Measurements from ENCODE around the gene SKOR2.

SKOR2 gene

DNA sequence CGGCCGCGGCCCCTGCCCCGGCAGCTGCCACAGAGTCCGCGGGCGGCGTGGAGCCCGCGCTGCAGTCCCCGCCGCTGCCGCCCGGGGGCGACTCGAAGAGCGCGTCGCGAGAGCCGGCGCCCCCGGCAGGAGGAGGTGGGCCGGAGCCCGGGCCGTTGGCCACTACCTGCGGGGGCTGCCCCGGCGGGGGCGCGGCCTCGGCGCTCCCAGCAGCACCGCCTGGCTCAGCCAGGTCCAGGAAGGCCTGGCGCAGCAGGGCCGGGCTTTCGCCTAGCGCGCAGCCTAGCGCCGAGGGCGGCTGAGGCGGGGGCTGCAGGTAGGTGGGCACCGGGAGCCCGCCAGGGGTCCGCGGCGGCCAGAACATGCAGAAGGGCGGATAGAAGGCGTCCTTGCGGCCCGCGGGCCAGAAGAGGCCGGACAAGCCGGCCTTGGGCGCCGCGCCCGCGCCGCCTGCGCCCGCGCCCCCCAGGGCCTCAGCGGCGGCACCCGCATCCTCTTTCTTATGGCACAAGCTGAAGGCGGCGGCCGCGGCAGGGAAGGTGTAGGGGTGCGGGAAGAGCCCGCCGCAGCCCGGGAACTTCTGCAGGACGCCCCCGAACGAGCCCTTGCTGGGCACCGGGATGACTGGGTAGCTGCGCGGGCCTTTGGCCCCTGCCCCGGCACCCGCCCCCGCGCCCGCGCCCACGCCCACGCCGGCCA is 3.9 kb downstream of the SKOR2 start:
- Histone ChIP-seq H3K4me1 (ENCODE audit: control insufficient read depth in 2 of 2, insufficient read depth in 2 of 2, low read length in 2 of 2) (no peaks in the 10 kb centered on the region), H3K36me3 (ENCODE audit: control insufficient read depth in 2 of 2, insufficient read depth in 2 of 2, low read length in 2 of 2) (no peaks in the 10 kb centered on the region), H3K9me3 (ENCODE audit: control insufficient read depth in 2 of 2, low read length in 2 of 2) (no peaks in the 10 kb centered on the region), H3K27ac (ENCODE audit: low read depth in 2 of 2, low read length in 2 of 2) (no peak overlapping the region), H3K9ac (ENCODE audit: low read depth in 1 of 2, low read length in 2 of 2) (no peak overlapping the region), H3K27me3 (ENCODE audit: control insufficient read depth in 2 of 2, insufficient read depth in 2 of 2, low read length in 2 of 2) (peaks cover 34 to 35% of the 10 kb centered on the region in 2 donors), H3K4me3 (ENCODE audit: low read length in 2 of 2) (no peak overlapping the region)

DNA sequence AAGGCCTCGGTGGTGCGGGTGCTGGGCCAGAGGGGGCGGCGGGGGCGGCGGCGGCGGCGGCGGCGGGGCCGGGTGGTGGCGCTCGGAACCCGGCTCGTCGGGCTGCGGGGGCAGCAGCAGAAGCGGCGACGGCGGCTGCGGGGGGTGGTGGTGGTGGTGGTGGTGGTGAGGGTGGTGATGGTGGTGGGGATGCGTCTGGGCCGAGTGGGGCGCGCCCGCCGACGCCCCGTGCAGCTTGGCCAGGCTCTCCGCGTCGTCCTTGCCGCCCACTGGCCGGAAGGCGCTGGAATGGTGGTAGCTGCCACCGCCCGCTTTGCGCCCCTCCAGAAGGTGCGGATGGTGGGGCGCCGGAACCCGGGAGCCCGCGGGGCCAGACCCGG is 4.4 kb downstream of the SKOR2 start:
- no peak overlapping the region for H3K4me3 ChIP-seq (ENCODE audit: low read length in 2 of 2)

DNA sequence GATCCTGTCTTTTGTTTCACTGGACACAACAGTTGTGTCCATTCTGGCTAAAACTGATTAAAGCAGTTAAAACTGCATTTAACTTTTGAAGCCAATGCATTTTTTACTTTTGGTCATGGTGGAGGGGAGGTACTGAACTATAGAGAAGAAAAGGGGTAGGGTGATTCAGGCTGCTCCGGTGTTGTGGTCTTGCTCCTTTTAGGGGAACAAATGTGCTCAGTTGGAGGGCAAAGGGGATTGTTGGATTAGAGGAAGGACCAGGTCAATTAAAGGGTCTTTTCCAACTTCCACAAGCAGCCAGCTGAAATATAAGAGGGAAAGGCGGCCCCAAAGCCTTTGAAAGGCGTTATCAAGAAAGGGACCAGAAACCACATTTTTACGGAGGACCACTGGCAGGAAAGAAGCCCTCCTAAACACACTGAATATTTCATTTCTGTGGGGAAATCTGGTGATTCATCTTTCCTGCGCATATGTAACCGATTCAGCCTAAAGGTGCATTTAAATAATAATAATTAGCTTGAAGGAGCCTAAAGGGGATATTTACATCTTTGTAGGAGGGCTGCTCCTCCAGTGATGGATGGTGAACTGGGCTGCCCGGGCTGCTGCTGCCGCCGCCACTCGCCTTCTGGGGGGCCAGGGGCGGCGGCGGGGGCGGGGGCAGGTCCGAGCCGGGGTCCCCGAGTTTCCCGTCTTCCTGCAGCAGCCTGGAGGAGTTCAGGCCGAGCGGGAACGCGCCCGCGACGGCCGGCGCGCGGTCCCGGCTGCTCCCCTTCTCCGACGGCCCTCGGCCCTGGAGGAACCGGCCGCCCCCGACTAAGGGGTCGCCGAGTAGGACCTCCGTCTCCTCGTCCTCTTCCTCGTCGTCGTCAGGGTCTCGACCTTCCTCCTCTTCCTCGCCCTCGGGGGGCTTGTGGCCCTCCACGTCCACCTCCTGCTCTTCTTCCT is 5.2 kb downstream of the SKOR2 start:
- no peak overlapping the region for H3K4me3 ChIP-seq (ENCODE audit: low read length in 2 of 2)
- H3K36me3 ChIP-seq (ENCODE audit: control insufficient read depth in 2 of 2, insufficient read depth in 2 of 2, low read length in 2 of 2), result no peaks in the 10 kb centered on the region
- H3K27ac ChIP-seq (ENCODE audit: low read depth in 2 of 2, low read length in 2 of 2), result no peak overlapping the region
- peaks cover 22 to 26% of the 10 kb centered on the region in 2 donors for H3K27me3 ChIP-seq (ENCODE audit: control insufficient read depth in 2 of 2, insufficient read depth in 2 of 2, low read length in 2 of 2)
- H3K4me1 ChIP-seq (ENCODE audit: control insufficient read depth in 2 of 2, insufficient read depth in 2 of 2, low read length in 2 of 2), result no peaks in the 10 kb centered on the region
- no peaks in the 10 kb centered on the region for H3K9me3 ChIP-seq (ENCODE audit: control insufficient read depth in 2 of 2, low read length in 2 of 2)
- no peak overlapping the region for H3K9ac ChIP-seq (ENCODE audit: low read depth in 1 of 2, low read length in 2 of 2)

More for the DNA sequence above, 4.4 kb downstream of the SKOR2 start:
- H3K36me3 ChIP-seq (ENCODE audit: control insufficient read depth in 2 of 2, insufficient read depth in 2 of 2, low read length in 2 of 2), result no peaks in the 10 kb centered on the region
- H3K27ac ChIP-seq (ENCODE audit: low read depth in 2 of 2, low read length in 2 of 2), result no peak overlapping the region
- no peaks in the 10 kb centered on the region for H3K4me1 ChIP-seq (ENCODE audit: control insufficient read depth in 2 of 2, insufficient read depth in 2 of 2, low read length in 2 of 2)
- H3K9ac ChIP-seq (ENCODE audit: low read depth in 1 of 2, low read length in 2 of 2), result no peak overlapping the region
- H3K9me3 ChIP-seq (ENCODE audit: control insufficient read depth in 2 of 2, low read length in 2 of 2), result no peaks in the 10 kb centered on the region
- H3K27me3 ChIP-seq (ENCODE audit: control insufficient read depth in 2 of 2, insufficient read depth in 2 of 2, low read length in 2 of 2), result peaks cover 29 to 31% of the 10 kb centered on the region in 2 donors

DNA sequence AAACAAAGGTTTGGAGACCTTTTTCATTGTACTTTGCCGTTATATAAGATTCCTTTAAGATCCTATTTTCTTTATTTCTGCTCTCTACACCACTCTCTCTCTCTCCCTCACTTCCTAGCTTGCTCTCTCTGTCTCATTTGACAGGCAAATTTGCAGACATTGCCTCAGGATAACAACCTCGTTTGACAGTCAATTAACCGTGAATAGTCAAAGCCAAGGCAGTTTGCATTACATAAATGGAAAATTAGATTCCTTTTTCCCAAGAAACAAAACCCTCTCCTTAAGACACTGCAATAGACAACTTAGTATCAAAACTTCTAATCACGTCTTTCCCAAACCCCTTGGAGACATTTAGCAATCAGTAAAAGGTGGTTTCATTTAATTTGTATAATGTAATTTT is 7.4 kb downstream of the SKOR2 start:
- Histone ChIP-seq H3K4me1 (ENCODE audit: control insufficient read depth in 2 of 2, insufficient read depth in 2 of 2, low read length in 2 of 2) (no peaks in the 10 kb centered on the region), H3K4me3 (ENCODE audit: low read length in 2 of 2) (no peak overlapping the region), H3K27ac (ENCODE audit: low read depth in 2 of 2, low read length in 2 of 2) (no peak overlapping the region), H3K36me3 (ENCODE audit: control insufficient read depth in 2 of 2, insufficient read depth in 2 of 2, low read length in 2 of 2) (no peaks in the 10 kb centered on the region), H3K9ac (ENCODE audit: low read depth in 1 of 2, low read length in 2 of 2) (no peak overlapping the region), H3K9me3 (ENCODE audit: control insufficient read depth in 2 of 2, low read length in 2 of 2) (no peaks in the 10 kb centered on the region), H3K27me3 (ENCODE audit: control insufficient read depth in 2 of 2, insufficient read depth in 2 of 2, low read length in 2 of 2) (peaks cover 11 to 12% of the 10 kb centered on the region in 2 donors)

DNA sequence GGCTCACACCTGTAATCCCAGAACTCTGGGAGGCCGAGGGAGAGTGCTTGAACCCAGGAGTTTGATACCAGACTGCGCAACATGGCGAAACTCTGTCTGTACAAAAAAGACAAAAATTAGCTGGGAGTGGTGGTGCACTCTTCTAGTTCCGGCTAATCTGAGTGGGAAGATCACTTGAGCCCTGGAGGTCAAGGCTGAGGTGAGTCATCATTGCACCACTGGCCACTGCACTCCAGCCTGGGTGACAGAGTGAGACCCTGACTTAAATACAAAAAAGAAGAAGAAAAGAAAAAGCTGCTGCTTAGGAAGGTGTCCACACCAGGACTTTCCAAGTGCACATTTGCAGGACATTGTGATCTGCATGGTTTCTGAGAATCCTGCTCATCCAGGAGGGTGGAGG is 16.4 kb downstream of the SKOR2 start:
- Histone ChIP-seq H3K27me3 (ENCODE audit: control insufficient read depth in 2 of 2, insufficient read depth in 2 of 2, low read length in 2 of 2) (peaks cover 0 to 11% of the 10 kb centered on the region in 2 donors), H3K9ac (ENCODE audit: low read depth in 1 of 2, low read length in 2 of 2) (no peak overlapping the region), H3K4me1 (ENCODE audit: control insufficient read depth in 2 of 2, insufficient read depth in 2 of 2, low read length in 2 of 2) (no peaks in the 10 kb centered on the region), H3K9me3 (ENCODE audit: control insufficient read depth in 2 of 2, low read length in 2 of 2) (no peaks in the 10 kb centered on the region), H3K27ac (ENCODE audit: low read depth in 2 of 2, low read length in 2 of 2) (no peak overlapping the region), H3K4me3 (ENCODE audit: low read length in 2 of 2) (no peak overlapping the region), H3K36me3 (ENCODE audit: control insufficient read depth in 2 of 2, insufficient read depth in 2 of 2, low read length in 2 of 2) (no peaks in the 10 kb centered on the region)

GRCh38 chr18:47226660-47227059 is 24.8 kb downstream of the SKOR2 start:
- Histone ChIP-seq H3K4me3 (ENCODE audit: low read length in 2 of 2) (no peak overlapping the region), H3K36me3 (ENCODE audit: control insufficient read depth in 2 of 2, insufficient read depth in 2 of 2, low read length in 2 of 2) (no peaks in the 10 kb centered on the region), H3K9me3 (ENCODE audit: control insufficient read depth in 2 of 2, low read length in 2 of 2) (no peaks in the 10 kb centered on the region), H3K27ac (ENCODE audit: low read depth in 2 of 2, low read length in 2 of 2) (no peak overlapping the region), H3K27me3 (ENCODE audit: control insufficient read depth in 2 of 2, insufficient read depth in 2 of 2, low read length in 2 of 2) (peaks cover 5 to 8% of the 10 kb centered on the region in 2 donors), H3K9ac (ENCODE audit: low read depth in 1 of 2, low read length in 2 of 2) (no peak overlapping the region), H3K4me1 (ENCODE audit: control insufficient read depth in 2 of 2, insufficient read depth in 2 of 2, low read length in 2 of 2) (no peaks in the 10 kb centered on the region)

DNA sequence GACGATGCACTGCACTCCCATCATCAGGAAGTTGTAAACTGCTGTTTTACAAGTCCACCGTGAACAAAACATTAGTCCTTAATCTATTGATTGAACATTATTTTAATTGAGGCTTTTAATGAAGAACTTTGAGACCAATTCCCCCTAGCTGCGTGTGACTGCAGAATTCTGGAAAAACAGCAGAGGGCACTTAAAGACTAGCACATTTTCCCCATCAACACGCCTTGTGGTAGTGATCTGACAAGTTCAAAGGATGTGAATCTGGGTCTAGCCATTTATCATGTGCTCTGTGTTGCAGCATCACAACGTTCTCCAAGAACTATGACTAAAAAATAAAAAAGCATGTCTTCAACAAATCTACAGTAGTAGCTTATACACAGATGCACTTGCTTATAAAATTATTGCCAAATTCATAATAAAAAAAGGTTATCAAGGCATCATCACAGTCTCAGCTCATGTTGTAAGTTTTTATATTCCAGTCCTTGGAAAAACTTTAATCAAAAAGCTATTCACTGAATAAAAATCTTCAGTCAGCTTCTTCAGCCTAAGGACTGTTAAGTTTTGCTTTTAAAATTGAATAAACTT is 35.8 kb downstream of the SKOR2 start:
- no peak overlapping the region for H3K9ac ChIP-seq (ENCODE audit: low read depth in 1 of 2, low read length in 2 of 2)
- H3K27ac ChIP-seq (ENCODE audit: low read depth in 2 of 2, low read length in 2 of 2), result no peak overlapping the region
- no peaks in the 10 kb centered on the region for H3K4me1 ChIP-seq (ENCODE audit: control insufficient read depth in 2 of 2, insufficient read depth in 2 of 2, low read length in 2 of 2)
- H3K36me3 ChIP-seq (ENCODE audit: control insufficient read depth in 2 of 2, insufficient read depth in 2 of 2, low read length in 2 of 2), result no peaks in the 10 kb centered on the region
- H3K27me3 ChIP-seq (ENCODE audit: control insufficient read depth in 2 of 2, insufficient read depth in 2 of 2, low read length in 2 of 2), result peaks cover 0 to 7% of the 10 kb centered on the region in 2 donors
- H3K9me3 ChIP-seq (ENCODE audit: control insufficient read depth in 2 of 2, low read length in 2 of 2), result no peaks in the 10 kb centered on the region
- H3K4me3 ChIP-seq (ENCODE audit: low read length in 2 of 2), result no peak overlapping the region

DNA sequence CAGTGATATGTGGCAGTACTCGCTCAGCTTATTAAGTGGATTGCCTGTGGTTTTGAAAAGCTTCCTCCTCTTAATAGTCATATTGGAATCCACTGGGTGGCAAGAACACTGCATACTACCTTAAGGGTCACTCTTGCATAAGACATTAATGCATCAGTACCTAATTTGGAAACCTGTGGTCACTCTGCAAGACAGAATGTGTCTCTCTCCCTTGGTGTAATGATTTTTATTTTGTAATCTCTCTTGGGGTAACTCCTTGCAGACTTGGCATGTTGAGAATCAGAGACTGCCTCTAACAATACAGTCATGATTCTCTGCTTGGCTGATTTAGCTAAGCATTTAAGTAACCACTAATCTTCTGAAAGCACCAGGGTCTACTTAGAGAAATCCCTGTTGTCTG is 42.3 kb downstream of the SKOR2 start:
- Histone ChIP-seq H3K27me3 (ENCODE audit: control insufficient read depth in 2 of 2, insufficient read depth in 2 of 2, low read length in 2 of 2) (peaks cover 8 to 13% of the 10 kb centered on the region in 2 donors), H3K4me1 (ENCODE audit: control insufficient read depth in 2 of 2, insufficient read depth in 2 of 2, low read length in 2 of 2) (no peaks in the 10 kb centered on the region), H3K4me3 (ENCODE audit: low read length in 2 of 2) (no peak overlapping the region), H3K9ac (ENCODE audit: low read depth in 1 of 2, low read length in 2 of 2) (no peak overlapping the region), H3K9me3 (ENCODE audit: control insufficient read depth in 2 of 2, low read length in 2 of 2) (no peaks in the 10 kb centered on the region), H3K36me3 (ENCODE audit: control insufficient read depth in 2 of 2, insufficient read depth in 2 of 2, low read length in 2 of 2) (no peaks in the 10 kb centered on the region), H3K27ac (ENCODE audit: low read depth in 2 of 2, low read length in 2 of 2) (no peak overlapping the region)

- no peak overlapping the region for H3K27ac ChIP-seq (ENCODE audit: low read depth in 2 of 2, low read length in 2 of 2)
- peaks cover 8 to 9% of the 10 kb centered on the region in 2 donors for H3K27me3 ChIP-seq (ENCODE audit: control insufficient read depth in 2 of 2, insufficient read depth in 2 of 2, low read length in 2 of 2)
- H3K4me1 ChIP-seq (ENCODE audit: control insufficient read depth in 2 of 2, insufficient read depth in 2 of 2, low read length in 2 of 2), result no peaks in the 10 kb centered on the region
- no peaks in the 10 kb centered on the region for H3K36me3 ChIP-seq (ENCODE audit: control insufficient read depth in 2 of 2, insufficient read depth in 2 of 2, low read length in 2 of 2)
- H3K9ac ChIP-seq (ENCODE audit: low read depth in 1 of 2, low read length in 2 of 2), result no peak overlapping the region
- H3K9me3 ChIP-seq (ENCODE audit: control insufficient read depth in 2 of 2, low read length in 2 of 2), result no peaks in the 10 kb centered on the region
- H3K4me3 ChIP-seq (ENCODE audit: low read length in 2 of 2), result no peak overlapping the region
Measured at GRCh38 chr18:47206945-47207637, 44.4 kb downstream of the SKOR2 start.

Measured in mucosa of rectum (tissue), 2 donors.